Breast epithelium (tissue), 4 donors: Measurements from ENCODE around the gene PIH1D1. TPM values are rescaled to one million over a fixed set of nuclear protein-coding genes. Genes with fewer than 3 reads are reported as not detected.

Source experiments
- DNase-seq, 2 donors: peaks; one replicate each; pipeline ENCODE4 v3.0.0-alpha.2; 2019; ENCODE audit warnings: low spot score in 2 of 2
- H3K27ac ChIP-seq, 2 donors: fragments of 200-600 bp; sonication (generic) in 1 of 2; one replicate each; pipeline ENCODE4 v1.5.1; 2016 to 2019; ENCODE audit warnings: mild to moderate bottlenecking in 1 of 2
- H3K27me3 ChIP-seq, 2 donors: fragments of 200-600 bp; sonication (generic) in 1 of 2; one replicate each; pipeline versions ENCODE4 v1.5.1 to v1.6.0; 2017 to 2019; ENCODE audit warnings: control low read depth in 1 of 2, mild to moderate bottlenecking in 1 of 2
- H3K36me3 ChIP-seq: fragments of 200-600 bp; one replicate; pipeline ENCODE4 v1.5.1; 2019
- H3K4me1 ChIP-seq, 2 donors: fragments of 200-600 bp; sonication (generic); one replicate each; pipeline ENCODE4 v1.5.1; 2016 to 2019; ENCODE audit warnings: control low read depth in 1 of 2
- H3K4me3 ChIP-seq, 3 donors: fragments of 200-600 bp; sonication (generic); 1 replicate in 2 of 3; 2 replicates in 1 of 3; pipeline ENCODE4 v1.5.1; 2016 to 2019; ENCODE audit warnings: mild to moderate bottlenecking in 3 of 3, moderate library complexity in 2 of 3
- H3K9me3 ChIP-seq, 2 donors: fragments of 200-600 bp; sonication (generic) in 1 of 2; one replicate each; pipeline ENCODE4 v1.5.1; 2016 to 2019; ENCODE audit warnings: control low read depth in 1 of 2
- CTCF ChIP-seq, 3 donors: fragments of 450-650 bp; IDR thresholded peaks; one replicate each; pipeline ENCODE4 v1.5.1; 2016 to 2017; ENCODE audit warnings: antibody characterized with exemption in 3 of 3, mild to moderate bottlenecking in 3 of 3, moderate library complexity in 3 of 3
- POLR2A ChIP-seq: fragments of 450-650 bp; IDR thresholded peaks from one replicate; pipeline ENCODE4 v1.6.1; 2016; ENCODE audit warnings: antibody characterized with exemption, mild to moderate bottlenecking, moderate library complexity
- POLR2AphosphoS5 ChIP-seq, 3 donors: sonication (generic); formaldehyde crosslinking; IDR thresholded peaks; one replicate each; pipeline ENCODE4 v1.6.1; 2017; ENCODE audit warnings: antibody characterized with exemption in 3 of 3
- intact Hi-C: fragments of 100-400 bp; cut with DNase I; formaldehyde crosslinking; loops from one replicate; pipeline ENCODE4 v1.15.1; 2023; ENCODE audit warnings: low total_unique reads
- total RNA-seq, 3 donors: library from RNA; depleted of rRNA; stranded (reverse); fragments of >200 nt; gene quantifications; one replicate each; pipeline ENCODE4 v1.1.0, GENCODE V29; 2016

Gene PIH1D1
- total RNA-seq, 3 donors from 2014 or later: 94.4 to 121 (median 106) TPM

- Histone ChIP-seq H3K36me3 (no peaks in the 10 kb centered on the region), H3K27ac (peak overlapping the region; percentile 80 to 81), H3K4me3 (peak overlapping the region; percentile 62 to 91 (median 69)), H3K4me1 (peaks cover 0 to 4% of the 10 kb centered on the region in 2 donors), H3K9me3 (no peaks in the 10 kb centered on the region), H3K27me3 (peaks cover 0 to 28% of the 10 kb centered on the region in 2 donors)
- TF ChIP-seq POLR2AphosphoS5 (IDR thresholded peaks at IDR 0.05): no peak
- TF ChIP-seq POLR2A: no peak
- TF ChIP-seq CTCF (IDR thresholded peaks at IDR 0.05): no peak
- DNase-seq: no peak
- intact Hi-C loops: no loop called here
Observed at GRCh38 chr19:49441960-49442350, 9.7 kb downstream of the PIH1D1 start.

- peak within 1 kb of the TSS; percentile 62 to 91 (median 69) for H3K4me3 ChIP-seq
- intact Hi-C loops: no loop called here
Observed at GRCh38 chr19:49441210-49441959, 10.2 kb downstream of the PIH1D1 start, which contains the start of gene SLC17A7. TSS of gene SLC17A7 (minus strand) at chr19:49441527. CDS start at chr19:49441379, 148 bp downstream.

GRCh38 chr19:49440439-49441209 lies 11.0 kb downstream of the PIH1D1 start:
- Histone ChIP-seq H3K27me3 (peaks cover 0 to 41% of the 10 kb centered on the region in 2 donors), H3K27ac (peak overlapping the region in 1 of 2 donors; percentile 48), H3K4me3 (peak overlapping the region; percentile 62 to 91 (median 69)), H3K4me1 (peaks cover 0 to 4% of the 10 kb centered on the region in 2 donors), H3K9me3 (no peaks in the 10 kb centered on the region), H3K36me3 (no peaks in the 10 kb centered on the region)
- DNase-seq: no peak
- intact Hi-C loops: no loop called here
- no peak for TF ChIP-seq POLR2A
- no peak for TF ChIP-seq CTCF (IDR thresholded peaks at IDR 0.05)
- TF ChIP-seq POLR2AphosphoS5 (IDR thresholded peaks at IDR 0.05): no peak

More at GRCh38 chr19:49441210-49441959, 10.2 kb downstream of the PIH1D1 start, which contains the start of gene SLC17A7:
- no peak for DNase-seq
- H3K4me1 ChIP-seq: peaks cover 0 to 4% of the 10 kb centered on the region in 2 donors
- no peak for TF ChIP-seq POLR2A
- TF ChIP-seq CTCF (IDR thresholded peaks at IDR 0.05): no peak
- H3K36me3 ChIP-seq: no peaks in the 10 kb centered on the region
- no peaks in the 10 kb centered on the region for H3K9me3 ChIP-seq
- H3K27me3 ChIP-seq: peaks cover 0 to 34% of the 10 kb centered on the region in 2 donors
- peak within 1 kb of the TSS; percentile 80 to 81 for H3K27ac ChIP-seq

DNA sequence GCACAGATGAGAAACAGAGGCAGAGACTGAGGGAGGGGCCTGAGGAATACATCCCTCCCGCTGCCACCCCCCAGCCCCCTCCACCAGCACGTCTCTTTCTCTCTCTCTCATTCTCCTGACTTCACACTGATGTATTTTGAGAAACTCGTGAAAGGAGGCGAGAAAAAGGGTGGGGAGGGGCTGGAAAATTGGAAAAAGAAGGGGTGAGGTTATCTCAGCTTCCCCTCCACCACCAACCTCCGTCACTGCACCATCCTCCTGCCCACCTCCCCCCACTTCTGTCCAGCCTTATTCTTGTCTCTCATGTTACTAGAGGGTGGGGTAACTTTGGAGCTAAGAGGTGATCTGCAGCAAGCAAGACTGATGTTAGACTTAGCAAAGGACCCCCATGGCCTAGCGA lies 11.8 kb downstream of the PIH1D1 start:
- intact Hi-C loops: loop anchor here (10.0 kb wide), 1 partner anchor 185 kb away; no protein-coding TSS in a partner anchor

More for the DNA sequence above, 11.8 kb downstream of the PIH1D1 start:
- Histone ChIP-seq H3K9me3 (no peaks in the 10 kb centered on the region), H3K27me3 (peaks cover 0 to 42% of the 10 kb centered on the region in 2 donors), H3K4me1 (peaks cover 0 to 4% of the 10 kb centered on the region in 2 donors), H3K36me3 (no peaks in the 10 kb centered on the region), H3K4me3 (no peak overlapping the region), H3K27ac (no peak overlapping the region)
- no peak for DNase-seq
- TF ChIP-seq CTCF (IDR thresholded peaks at IDR 0.05) (no peak), POLR2A (no peak), POLR2AphosphoS5 (IDR thresholded peaks at IDR 0.05) (no peak)
